ENCODE measurements around the gene CCR1. TPM values are rescaled to one million over a fixed set of nuclear protein-coding genes. Genes with fewer than 3 reads are reported as not detected.

CCR1 gene
- total and polyA plus RNA-seq, 2 experiments from 2014 or later: not detected

- Histone ChIP-seq H3K27me3 (ENCODE audit: insufficient read depth) (no peaks in the 10 kb centered on the region), H3F3A (replicated peaks; ENCODE audit: low read depth) (no peaks in the 10 kb centered on the region), H4K20me1 (replicated peaks; ENCODE audit: insufficient read depth) (no peaks in the 10 kb centered on the region), H3K79me2 (replicated peaks; ENCODE audit: insufficient read depth) (no peaks in the 10 kb centered on the region), H3K36me3 (ENCODE audit: insufficient read depth) (no peaks in the 10 kb centered on the region), H3K27ac (ENCODE audit: low read depth) (no peak overlapping the region), H3K4me3 (no peak overlapping the region), H3K4me2 (no peak overlapping the region), H2AFZ (no peak overlapping the region), H3K4me1 (ENCODE audit: insufficient read depth) (no peaks in the 10 kb centered on the region), H3K9me2 (ENCODE audit: insufficient read depth) (no peaks in the 10 kb centered on the region)
- H3K4me3 Mint-ChIP-seq: no peak overlapping the region
- no peak for TF ChIP-seq CREB1 (CRISPR knock-in tag; IDR thresholded peaks at IDR 0.05; ENCODE audit: low read depth)
- no peak for TF ChIP-seq NANOG (IDR thresholded peaks at IDR 0.05; ENCODE audit: borderline replicate concordance)
- no peak for TF ChIP-seq ETS1 (IDR thresholded peaks at IDR 0.05)
- no peak for TF ChIP-seq REST (IDR thresholded peaks at IDR 0.05; ENCODE audit: unreplicated experiment)
- TF ChIP-seq POLR2AphosphoS5 (IDR thresholded peaks at IDR 0.05; ENCODE audit: low read depth): no peak
- TF ChIP-seq STAT1 (IDR thresholded peaks at IDR 0.05; ENCODE audit: unreplicated experiment): no peak
- no peak for TF ChIP-seq ZNF462 (CRISPR knock-in tag; IDR thresholded peaks at IDR 0.05)
- no peak for TF ChIP-seq ZNF114 (CRISPR knock-in tag; IDR thresholded peaks at IDR 0.05)
- no peak for TF ChIP-seq EZH2phosphoT487 (IDR thresholded peaks at IDR 0.05; ENCODE audit: unreplicated experiment)
- TF ChIP-seq ZNF331 (CRISPR knock-in tag; IDR thresholded peaks at IDR 0.05; ENCODE audit: low read depth): no peak
- TF ChIP-seq CTCF (conservative IDR thresholded peaks at IDR 0.05; ENCODE audit: low read depth in 2 of 2): no peak
- TF ChIP-seq JUNB (IDR thresholded peaks at IDR 0.05; ENCODE audit: unreplicated experiment): no peak
- no peak for TF ChIP-seq EZH2 (IDR thresholded peaks at IDR 0.05; ENCODE audit: low read depth, unreplicated experiment)
- no peak for DNase-seq (ENCODE audit: low spot score)
- H3K9me3 Mint-ChIP-seq: peaks cover 28% of the 10 kb centered on the region
- peaks cover 5% of the 10 kb centered on the region for H3K27me3 Mint-ChIP-seq (ENCODE audit: insufficient read depth, low read depth, poor library complexity)
- H3K27ac Mint-ChIP-seq: no peak overlapping the region
- H3K4me1 Mint-ChIP-seq: no peaks in the 10 kb centered on the region
- peaks cover 16% of the 10 kb centered on the region; the same call in 2 of the 3 replicates for H3K36me3 Mint-ChIP-seq (ENCODE audit: low read depth)
- ATAC-seq: no peak
Observed at GRCh38 chr3:46194868-46195553, 13.1 kb downstream of the CCR1 start.
